Right hindlimb (tissue), 1 donor: ENCODE data around the gene ZNF324.
A peak's percentile ranks its signal among the peaks of the same experiment; 100 is the strongest.
"Not testable (repeated sequence)": the region's sequence is repeated elsewhere in the genome, so short reads cannot be mapped to it uniquely, and the experiment has no call there.

Experiments
- DNase-seq: peaks from one replicate; pipeline ENCODE4 v3.0.0-alpha.2; 2018

Gene ZNF324

DNA sequence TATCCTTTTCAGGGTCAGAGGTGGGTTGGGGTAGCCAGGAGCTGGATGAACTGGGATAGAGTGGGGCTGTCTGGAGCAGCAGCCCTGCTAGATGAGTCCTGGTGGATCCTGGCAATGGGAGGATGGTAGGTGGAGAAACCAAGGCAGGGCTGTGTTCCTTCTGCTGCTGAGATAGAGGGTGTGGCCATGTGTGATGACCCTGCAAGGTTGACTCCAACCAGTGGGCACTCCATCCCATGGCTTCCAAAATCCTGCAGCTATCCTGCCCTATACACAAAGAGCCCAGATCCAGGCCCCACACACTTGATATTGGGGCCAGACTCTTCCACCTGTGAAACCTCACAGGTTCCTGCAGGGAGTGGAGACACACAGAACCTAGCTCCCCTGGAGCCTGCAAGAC lies 6.9 kb downstream of the ZNF324 start:
- no peak for DNase-seq

DNA sequence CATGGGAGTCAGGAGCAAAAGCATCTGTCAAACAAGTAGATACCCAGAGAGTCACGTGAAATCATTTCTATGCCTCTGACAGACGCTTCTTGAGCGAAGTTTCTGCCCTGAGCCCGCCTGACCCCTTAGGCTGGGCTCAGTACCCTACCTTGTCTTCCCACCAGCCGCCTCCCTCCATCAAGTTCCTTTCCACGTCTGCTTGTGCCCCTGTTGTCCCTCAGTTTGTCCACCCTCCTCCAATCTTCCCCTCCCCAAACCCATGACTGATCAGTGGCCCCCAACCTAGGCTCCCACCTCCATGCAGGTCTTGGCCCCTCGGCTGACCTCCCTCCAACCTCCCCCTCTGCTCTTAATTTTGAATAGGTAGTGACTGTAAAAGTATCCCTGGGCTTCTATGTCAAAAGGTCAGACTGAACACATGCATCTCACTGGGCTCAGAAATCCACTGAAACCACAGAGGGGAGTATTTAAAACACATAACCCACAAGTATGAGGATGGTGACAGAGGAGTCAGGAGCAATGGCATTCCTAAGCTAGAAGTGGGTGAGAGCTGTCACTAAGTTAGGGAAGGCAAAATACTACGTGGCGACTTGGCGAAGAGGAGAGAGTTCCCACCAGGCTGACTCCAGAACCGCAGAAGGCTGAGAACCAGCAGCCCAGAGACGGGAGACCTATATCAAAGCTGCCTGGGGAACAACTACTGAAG lies 7.6 kb downstream of the ZNF324 start:
- DNase-seq = no peak

DNA sequence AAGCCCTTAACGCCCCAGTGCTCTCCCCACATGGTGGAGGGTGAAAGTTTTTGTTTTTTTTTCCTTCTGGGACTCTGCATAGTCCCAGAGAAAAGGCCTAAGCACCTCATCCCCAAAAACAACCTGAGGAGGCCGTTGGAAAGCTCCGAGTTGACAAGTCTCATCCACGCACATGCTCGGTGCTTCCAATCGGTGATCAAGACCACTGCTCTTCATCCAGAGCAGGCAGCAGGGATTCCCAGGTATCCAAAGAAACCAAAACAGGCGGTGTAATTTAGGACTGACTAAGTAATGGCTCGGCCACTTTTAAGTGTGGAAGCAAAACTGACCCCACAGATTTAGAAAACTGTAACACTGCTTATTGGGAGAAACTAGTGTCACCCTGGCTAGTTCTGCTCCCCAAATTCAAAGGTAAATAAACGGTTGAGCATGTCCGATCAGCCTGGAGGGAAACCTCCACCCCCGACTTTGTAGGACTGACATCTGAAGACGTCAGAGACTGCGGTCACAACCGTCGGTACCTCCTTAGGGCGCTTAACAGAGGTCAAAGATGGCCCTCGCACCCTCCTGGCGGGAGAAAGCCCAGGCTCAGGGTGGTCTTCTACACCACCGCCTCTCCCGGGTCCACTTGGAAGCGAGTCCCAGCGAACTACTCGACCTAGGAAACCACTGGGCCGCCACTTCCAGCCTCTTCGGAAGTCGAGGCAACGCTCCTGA lies 8.3 kb downstream of the ZNF324 start:
- DNase-seq = no peak

DNA sequence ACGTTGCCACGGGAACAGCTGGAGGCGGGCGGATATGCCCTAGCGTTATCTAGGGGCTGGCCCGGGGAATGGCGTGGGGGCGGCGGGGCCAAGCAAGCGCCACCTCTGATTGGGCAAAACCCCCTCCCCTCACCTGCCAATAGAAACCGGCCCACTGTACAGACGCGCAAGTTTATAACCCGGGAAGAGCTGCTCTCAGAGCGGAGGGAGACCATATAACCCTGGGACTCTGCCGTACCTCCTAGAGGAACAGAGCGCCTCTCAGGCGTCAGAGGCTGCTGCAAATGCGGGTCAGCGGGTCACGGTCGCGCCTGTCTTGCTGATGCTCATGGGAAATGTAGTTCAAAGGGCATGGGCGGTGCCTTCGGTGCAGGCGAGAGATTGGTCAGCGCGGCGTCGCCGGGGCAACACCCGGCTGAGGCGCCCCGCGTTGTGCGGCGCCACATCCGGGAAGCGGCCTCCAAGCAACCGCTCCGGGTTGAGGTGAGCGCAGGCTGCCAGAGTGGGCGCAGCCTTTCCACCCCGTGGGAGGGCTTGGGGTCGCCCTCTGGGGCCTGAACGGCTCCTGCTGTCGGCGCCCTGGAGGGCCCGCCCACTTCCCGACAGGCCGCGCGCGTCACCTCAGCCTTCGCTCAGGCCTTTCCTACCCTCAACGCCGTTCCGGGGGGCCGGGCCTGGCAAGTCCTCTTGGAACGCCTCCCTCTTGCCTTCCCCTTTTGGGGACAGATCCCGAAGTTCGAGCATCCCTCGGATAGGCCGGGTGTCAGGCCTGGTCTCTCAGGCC lies 9.0 kb downstream of the ZNF324 start, which contains the start of gene ZNF446:
TSS of gene ZNF446 (plus strand) at position 639 of the 784 bp plus-strand sequence. CDS start 867 bp downstream, outside the sequence.
- peak; percentile 98 for DNase-seq

DNA sequence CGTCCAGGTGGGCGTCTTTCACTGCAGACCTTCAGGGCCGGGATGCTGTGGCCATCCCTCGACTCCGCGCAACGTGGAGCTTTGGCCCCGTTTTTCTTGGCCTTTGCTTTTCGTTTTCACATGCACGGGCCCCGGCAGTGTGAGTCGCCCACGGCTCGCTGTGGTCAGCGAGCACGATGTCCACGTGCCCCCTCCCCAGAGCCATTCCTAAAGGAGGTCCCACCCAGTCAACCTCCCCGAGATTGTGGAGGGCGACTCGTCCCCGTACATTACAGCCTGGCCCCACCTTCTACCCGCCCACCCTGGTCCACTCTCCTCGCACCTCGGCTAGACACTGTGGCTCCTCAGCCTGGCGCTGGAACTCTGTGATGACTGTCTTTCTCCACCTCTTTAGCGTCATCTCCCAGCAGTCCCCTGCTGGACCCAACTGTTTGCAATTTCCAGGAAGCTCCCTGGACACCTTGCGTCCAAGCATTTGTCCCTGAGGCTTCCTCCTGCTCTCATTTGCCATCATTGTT lies 9.7 kb downstream of the ZNF324 start:
- no peak for DNase-seq

DNA sequence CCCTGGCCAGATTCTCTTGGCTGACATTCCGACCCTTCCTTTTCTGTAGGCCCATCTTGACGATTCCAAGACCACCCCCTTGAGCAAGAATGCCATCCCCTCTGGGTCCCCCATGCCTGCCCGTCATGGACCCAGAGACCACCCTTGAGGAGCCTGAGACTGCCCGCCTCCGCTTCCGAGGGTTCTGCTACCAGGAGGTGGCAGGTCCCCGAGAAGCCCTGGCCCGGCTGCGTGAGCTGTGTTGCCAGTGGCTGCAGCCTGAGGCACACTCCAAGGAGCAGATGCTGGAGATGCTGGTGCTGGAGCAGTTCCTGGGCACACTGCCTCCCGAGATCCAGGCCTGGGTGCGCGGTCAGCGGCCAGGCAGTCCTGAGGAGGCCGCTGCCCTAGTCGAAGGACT lies 10.2 kb downstream of the ZNF324 start:
- no peak for DNase-seq

DNA sequence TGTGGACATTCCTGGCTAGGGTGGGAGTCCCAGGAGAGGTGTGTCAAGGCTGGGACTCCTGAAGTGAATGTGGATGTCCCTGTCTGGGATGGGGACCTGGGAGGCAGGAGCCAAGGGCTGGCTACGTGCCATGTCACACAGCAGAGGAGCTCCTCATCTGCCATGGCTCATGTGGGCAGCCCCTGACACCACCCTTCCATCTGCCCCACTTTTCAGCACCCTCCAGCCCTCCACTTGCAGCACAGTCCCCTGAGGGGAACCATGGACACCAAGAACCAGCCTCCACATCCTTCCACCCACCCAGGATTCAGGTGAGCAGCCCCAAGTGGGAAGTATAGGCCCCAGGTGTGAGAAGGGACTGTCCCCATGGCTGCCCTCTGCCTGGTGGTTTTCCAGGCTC lies 11.0 kb downstream of the ZNF324 start:
- DNase-seq = no peak

DNA sequence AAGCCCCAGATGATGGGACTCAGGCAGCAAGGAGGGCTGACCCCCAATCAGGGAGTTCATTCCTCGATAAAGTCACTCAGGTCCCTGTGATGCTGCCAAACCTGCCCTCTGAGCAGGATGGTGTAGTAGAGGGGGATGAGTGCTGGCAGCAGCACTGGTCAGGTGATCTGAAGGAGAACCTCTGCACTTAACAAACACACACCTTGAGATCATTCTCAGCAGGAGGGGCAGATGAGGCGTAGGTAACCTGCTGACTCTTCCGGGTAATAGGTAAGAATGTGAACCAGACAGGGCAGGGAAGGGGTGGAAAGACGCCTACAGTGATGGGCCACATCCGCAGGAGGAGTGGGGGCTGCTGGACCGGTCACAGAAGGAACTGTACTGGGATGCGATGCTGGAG lies 12.4 kb downstream of the ZNF324 start:
- DNase-seq = no peak

DNA sequence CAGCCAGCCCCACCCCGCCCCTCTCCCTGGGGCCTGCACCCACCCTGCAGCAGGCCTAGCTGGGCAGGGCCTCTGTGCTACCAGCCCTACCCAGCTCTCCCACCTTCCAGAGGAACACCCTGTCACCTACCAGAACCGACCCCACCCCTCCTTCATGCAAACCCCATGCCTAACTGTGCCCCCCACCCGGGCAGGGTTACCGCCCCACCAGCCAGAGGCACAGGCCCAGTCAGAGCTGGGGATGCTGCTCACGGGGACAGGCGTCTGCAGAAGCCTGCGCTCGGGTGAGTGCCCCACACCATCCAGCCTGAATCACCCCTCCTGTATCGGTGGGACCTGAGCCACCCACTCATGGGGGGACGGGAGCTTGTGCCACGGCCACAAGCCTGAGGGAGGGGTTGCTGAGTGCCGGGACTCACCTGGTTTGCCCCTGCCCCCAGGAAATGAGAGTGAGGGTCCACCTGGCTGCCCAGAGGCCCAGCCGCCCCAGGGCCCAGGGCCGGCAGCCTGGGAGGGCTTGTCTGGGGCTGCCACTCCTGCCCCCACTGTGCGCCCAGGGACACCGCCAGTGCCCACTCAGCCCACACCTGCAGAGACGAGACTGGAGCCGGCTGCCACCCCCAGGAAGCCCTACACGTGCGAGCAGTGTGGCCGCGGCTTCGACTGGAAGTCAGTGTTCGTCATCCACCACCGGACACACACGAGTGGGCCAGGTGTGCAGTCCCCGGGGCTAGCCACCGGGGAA lies 13.0 kb downstream of the ZNF324 start:
- DNase-seq = no peak

DNA sequence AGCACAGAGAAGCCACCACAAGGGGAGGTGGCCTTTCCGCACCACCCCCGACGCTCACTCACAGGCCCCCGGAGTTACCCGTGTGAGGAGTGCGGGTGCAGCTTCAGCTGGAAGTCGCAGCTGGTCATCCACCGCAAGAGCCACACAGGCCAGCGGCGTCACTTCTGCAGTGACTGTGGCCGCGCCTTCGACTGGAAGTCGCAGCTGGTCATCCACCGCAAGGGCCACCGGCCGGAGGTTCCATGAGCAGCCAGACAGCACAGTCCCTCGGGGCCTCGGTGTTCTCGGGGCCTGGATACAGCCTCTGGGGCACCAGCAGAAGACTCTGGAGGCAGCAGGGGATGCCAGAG lies 13.6 kb downstream of the ZNF324 start:
- DNase-seq = no peak

DNA sequence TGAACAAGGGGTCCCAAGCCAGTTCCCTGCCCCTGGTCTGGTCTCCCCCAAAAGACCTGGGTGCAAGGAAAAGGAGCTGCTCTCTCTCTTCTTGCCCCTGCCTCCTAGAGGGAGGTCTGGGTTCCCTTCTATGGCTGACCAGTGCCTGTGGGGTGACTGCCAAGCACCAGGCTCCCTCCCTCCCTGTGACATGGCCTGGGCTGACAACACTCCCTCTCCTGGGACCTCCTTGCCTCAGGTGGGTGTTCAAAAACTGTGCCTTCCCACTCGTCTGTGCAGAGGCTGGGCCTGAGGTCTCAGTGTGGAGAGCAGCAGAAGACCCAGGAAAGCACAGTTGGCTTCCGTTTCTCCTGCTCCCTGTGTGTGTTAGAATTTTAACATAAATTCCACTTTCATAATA lies 14.0 kb downstream of the ZNF324 start:
- DNase-seq = no peak

DNA sequence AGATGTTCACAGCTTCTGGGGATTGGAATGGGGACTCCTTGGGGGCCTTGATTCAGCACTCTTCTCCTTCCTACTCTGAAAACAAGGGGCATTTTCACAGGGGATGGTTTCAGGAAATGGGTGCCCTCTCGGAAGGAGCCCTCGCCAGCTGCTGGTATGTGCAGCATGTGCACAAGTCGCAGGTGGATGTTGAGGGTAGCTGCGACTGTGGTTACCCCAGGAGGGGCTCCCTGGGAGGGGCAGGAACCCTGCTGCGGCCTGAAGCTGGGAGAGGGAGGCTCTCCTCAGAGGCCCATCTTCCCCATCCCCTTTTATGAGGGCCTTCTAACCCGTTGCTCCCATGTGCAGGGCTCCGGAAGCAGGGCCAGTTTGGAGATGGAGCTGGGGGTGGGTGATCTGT lies 15.5 kb downstream of the ZNF324 start:
- no peak for DNase-seq

DNA sequence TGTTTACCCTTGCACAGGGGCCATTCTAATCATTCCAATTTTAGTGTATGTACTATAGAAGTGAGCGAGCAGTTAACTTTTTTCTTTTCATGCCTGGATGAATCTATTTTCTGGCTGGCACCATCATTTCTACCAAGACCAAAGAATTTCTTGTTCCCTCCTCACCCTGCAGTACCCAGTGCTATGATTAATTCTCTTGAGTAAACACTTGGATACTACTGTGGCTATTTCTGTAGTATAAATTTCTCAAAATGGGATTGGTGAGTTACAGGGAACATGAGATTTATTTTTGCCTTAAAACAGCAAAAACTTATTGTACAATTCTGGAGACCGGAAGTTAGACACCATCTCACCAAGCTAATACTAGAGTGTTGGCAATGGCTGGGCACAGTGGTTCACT lies 16.9 kb downstream of the ZNF324 start:
- DNase-seq = no peak

DNA sequence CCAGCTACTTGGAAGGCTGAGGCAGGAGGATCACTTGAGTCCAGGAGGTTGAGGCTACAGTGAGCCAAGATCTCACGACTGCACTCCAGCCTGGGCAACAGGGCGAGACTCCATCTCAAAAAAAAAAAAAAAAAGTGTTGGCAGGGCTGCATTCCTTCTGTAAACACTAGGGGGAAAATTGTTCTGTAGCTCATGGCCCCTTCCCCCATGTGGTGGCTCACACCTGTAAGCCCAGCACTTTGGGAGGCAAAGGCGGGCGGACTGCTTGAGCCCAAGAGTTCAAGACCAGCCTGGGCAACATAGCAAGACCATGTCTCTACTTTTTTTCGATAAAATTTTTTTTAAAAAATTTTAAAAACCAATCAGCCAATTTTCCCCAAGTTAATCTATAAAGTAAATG lies 17.5 kb downstream of the ZNF324 start:
- not testable (repeated sequence) for DNase-seq

DNA sequence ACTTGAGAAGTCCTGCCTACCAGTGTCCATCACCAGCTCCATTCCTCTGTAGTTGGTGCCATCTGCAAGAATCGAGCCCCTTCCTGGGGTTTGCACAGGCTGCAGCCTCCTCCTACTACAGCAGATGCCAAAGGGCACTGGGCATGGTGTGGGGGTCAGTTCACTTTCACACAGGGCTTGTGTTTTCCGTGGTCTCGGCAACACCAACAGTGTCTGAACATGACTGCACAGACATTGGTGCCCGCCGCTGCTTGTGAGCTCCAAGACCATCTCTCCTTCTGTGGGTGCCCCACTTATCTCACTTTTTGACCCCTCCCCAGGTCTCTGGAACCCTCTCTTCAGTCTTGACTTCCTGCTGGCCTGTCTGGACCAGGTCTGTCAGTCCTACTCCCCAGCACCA lies 24.5 kb downstream of the ZNF324 start:
- DNase-seq = no peak

DNA sequence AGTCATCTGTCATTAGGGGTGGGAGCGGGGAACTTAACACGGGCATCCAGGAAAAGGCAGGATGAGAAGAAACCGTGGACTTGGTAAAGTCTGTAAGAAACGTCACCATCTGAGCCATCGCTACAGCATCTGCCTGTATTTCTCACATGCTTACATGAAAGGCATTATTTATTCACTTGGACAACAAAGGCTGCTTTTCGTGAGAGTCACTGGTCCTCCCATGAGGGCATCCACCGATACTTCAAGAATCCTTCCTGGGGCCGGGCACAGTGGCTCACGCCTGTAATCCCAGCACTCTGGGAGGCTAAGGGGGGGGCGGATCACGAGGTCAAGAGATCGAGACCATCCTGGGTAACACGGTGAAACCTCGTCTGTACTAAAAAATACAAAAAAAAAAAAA lies 25.4 kb downstream of the ZNF324 start:
- no peak for DNase-seq

DNA sequence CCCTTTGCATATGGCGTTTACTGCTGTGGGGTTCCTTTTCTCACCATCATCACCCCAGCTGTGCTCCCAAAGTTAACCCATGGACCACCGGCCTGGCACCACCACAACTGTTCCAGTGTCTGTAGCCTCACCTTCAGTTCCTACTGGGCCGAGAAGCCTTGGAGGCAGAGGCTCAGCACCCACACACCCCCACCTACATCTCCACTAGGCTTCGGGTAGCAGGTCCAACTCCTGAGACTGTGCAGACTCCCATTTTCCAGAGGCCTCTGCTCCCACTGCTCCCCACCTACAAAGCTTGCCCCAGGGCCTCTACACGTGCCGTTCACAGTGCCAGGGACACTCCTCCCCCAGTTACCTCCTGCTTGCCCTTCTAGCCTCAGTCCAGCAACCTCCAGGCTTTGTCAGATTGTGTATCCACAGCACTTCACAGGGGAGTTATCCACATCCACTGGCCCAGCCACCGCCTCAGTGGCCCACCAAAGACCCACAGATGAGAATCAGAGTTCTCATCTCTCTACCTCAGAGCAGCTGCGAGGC lies 30.8 kb downstream of the ZNF324 start:
- DNase-seq = no peak

DNA sequence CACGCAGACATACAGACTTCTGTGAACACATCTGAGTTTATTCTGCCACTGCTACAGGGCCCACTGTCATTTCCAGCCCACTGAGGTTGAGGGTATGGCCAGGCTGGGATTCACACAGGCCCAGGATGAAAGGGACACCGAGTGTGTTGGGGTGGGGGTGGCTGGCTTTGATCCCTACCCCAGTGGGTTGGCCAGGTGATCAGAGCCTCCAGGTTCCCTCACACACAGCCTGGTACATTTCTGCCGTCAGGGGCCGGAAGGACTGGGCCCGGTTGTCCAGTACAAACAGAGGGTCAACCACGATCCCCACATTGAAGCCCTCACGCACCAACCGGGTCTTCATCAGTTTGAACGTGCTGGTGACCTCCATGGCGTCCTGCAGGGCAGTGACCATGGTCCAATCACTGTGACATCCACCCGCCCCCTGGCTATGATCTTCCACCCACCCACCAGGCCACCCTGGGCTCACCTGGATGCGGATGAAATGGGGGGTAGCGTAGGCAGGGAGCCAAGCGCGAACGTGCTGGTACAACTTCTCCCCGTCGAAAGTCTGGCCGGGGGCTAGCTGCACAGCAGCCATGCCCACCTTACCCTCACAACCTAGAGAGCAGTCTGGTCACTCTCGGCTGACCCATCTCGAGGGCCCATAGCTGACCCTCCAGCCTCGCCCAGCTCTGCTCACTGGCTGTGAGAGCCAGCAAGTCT lies 31.6 kb downstream of the ZNF324 start:
- no peak for DNase-seq

DNA sequence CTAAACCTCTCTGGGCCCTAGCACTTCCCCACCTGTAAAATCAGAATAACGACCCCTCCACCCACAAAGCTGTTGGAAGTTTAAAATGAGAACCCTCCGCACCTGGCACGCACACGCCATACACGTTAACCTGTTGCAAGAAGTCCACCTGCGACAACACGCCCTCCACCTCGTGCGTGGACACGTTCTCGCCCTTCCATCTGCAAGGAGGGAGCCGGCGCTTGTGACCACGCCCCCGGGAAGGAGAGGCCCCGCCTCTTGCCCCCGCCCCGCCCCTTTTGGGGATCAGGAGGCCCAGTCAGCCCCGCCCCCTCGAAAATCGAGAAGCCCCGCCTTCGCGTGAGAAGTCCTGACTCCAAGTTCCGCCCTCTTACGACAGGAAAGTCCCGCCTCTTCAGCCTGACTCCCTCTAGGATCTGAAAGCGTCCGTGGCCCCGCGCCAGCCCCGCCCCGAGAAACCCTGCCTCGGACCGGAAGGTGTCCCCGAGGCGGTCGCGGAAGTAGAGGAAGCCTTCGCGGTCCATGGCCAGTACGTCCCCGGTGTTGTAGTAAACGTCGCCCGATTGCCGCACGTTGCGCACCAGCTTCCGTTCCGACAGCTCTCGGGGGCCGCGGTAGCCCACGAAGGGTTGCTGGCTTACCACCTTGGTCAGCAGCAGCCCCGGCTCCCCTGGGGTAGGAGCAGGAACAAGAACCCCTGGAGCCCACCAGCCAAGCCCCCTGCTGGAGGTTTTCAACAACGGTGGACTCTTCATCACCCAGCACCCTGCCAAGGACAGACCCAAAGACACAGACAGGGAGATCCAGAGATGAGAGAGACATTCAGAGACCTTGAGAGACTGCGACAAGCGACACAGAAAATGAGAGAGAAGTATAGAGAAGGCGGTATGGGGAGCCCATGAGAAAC lies 32.4 kb downstream of the ZNF324 start:
- DNase-seq = peak; percentile 98

DNA sequence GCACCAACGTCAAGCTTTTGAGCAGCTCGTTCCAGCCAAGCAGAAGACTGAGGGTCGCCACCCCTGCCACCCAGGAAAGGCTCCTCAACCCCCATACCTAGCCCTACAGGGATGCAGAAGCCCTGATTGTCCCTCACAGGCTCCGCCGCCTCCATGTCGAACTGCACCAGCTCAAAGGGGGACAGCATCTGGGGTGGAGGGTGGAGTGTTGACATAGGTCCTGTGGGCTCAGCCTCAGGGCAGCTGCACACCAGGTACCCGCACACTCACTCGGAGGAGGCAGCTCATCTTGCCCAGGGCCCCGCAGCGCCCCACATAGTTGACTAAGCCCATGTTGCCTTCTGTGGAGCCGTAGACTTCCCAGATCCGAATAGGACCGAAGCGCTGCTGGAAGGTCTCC lies 33.4 kb downstream of the ZNF324 start:
- DNase-seq = no peak
